ENCODE measurements around the gene SCARF2.
"Not testable (repeated sequence)": the region's sequence is repeated elsewhere in the genome, so short reads cannot be mapped to it uniquely, and the experiment has no call there.

The SCARF2 gene

DNA sequence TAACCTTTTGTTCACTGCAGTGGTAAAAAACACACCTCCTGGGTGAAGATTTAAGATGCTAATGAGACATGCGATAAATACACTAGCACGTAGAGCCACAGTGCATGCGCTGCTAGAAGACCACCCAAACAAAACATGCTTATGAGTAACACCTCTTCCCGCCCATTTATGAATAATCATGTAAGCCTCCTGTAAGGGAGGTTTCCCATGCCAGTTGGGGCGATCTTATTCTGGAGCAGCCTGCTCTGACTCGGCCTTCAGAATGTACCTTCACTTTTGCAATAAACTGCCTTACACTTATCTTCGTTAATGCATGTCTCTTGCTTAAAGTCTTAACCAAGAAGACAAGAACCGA is 18.1 kb upstream of the SCARF2 start:
- TF ChIP-seq EZH2phosphoT487 (IDR thresholded peaks at IDR 0.05; ENCODE audit: borderline replicate concordance, low read length): no peak
- TF ChIP-seq, protein P1, sequence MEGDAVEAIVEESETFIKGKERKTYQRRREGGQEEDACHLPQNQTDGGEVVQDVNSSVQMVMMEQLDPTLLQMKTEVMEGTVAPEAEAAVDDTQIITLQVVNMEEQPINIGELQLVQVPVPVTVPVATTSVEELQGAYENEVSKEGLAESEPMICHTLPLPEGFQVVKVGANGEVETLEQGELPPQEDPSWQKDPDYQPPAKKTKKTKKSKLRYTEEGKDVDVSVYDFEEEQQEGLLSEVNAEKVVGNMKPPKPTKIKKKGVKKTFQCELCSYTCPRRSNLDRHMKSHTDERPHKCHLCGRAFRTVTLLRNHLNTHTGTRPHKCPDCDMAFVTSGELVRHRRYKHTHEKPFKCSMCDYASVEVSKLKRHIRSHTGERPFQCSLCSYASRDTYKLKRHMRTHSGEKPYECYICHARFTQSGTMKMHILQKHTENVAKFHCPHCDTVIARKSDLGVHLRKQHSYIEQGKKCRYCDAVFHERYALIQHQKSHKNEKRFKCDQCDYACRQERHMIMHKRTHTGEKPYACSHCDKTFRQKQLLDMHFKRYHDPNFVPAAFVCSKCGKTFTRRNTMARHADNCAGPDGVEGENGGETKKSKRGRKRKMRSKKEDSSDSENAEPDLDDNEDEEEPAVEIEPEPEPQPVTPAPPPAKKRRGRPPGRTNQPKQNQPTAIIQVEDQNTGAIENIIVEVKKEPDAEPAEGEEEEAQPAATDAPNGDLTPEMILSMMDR (IDR thresholded peaks at IDR 0.05; ENCODE audit: low read depth, low read length, poor library complexity, severe bottlenecking): no peak
- Histone ChIP-seq H3K36me3 (ENCODE audit: control insufficient read depth, low read length) (no peaks in the 10 kb centered on the region), H3K4me1 (ENCODE audit: control insufficient read depth, low read length) (peaks cover 7% of the 10 kb centered on the region), H3F3A (ENCODE audit: control insufficient read depth, insufficient read depth) (no peaks in the 10 kb centered on the region), H3K27me3 (ENCODE audit: control insufficient read depth, low read length) (no peaks in the 10 kb centered on the region), H3K9me3 (ENCODE audit: control insufficient read depth, insufficient read depth, low read length) (no peaks in the 10 kb centered on the region), H3K27ac (ENCODE audit: low read depth, low read length) (no peak overlapping the region), H3K9me2 (replicated peaks; ENCODE audit: control insufficient read depth, low read length) (no peaks in the 10 kb centered on the region), H3K4me3 (ENCODE audit: low read length) (no peak overlapping the region), H3K4me2 (ENCODE audit: low read length) (no peak overlapping the region), H3K79me2 (ENCODE audit: control insufficient read depth, low read length) (no peaks in the 10 kb centered on the region), H4K20me1 (ENCODE audit: control insufficient read depth, insufficient read depth, low read depth, low read length) (no peaks in the 10 kb centered on the region)

DNA sequence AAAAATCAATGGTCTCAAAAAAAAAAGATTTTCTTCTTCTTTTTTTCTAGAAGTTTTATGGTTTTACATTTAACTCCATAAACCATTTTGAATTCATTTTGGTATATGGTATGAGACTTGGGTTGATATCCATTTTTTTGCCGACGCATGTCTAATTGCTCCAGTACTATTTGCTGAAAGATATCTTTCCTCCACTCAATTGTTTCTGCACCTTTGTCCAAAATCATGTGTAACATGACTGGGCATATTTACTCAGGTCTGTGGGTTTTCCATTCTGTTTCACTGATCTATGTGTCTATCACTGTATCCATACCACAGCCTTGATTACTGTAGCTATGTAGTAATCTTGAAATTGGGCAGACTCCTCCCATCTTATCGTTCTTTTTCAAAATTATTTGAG is 15.6 kb upstream of the SCARF2 start:
- Histone ChIP-seq H3F3A (ENCODE audit: control insufficient read depth, insufficient read depth) (no peaks in the 10 kb centered on the region), H3K4me3 (ENCODE audit: low read length) (no peak overlapping the region), H3K9me2 (replicated peaks; ENCODE audit: control insufficient read depth, low read length) (no peaks in the 10 kb centered on the region), H3K9me3 (ENCODE audit: control insufficient read depth, insufficient read depth, low read length) (no peaks in the 10 kb centered on the region), H4K20me1 (ENCODE audit: control insufficient read depth, insufficient read depth, low read depth, low read length) (no peaks in the 10 kb centered on the region), H3K79me2 (ENCODE audit: control insufficient read depth, low read length) (no peaks in the 10 kb centered on the region), H3K27ac (ENCODE audit: low read depth, low read length) (no peak overlapping the region), H3K36me3 (ENCODE audit: control insufficient read depth, low read length) (no peaks in the 10 kb centered on the region), H3K27me3 (ENCODE audit: control insufficient read depth, low read length) (no peaks in the 10 kb centered on the region), H3K4me2 (ENCODE audit: low read length) (no peak overlapping the region), H3K4me1 (ENCODE audit: control insufficient read depth, low read length) (peaks cover 7% of the 10 kb centered on the region)
- TF ChIP-seq EZH2phosphoT487 (IDR thresholded peaks at IDR 0.05; ENCODE audit: borderline replicate concordance, low read length): no peak
- TF ChIP-seq, protein P1 (IDR thresholded peaks at IDR 0.05; ENCODE audit: low read depth, low read length, poor library complexity, severe bottlenecking): no peak

DNA sequence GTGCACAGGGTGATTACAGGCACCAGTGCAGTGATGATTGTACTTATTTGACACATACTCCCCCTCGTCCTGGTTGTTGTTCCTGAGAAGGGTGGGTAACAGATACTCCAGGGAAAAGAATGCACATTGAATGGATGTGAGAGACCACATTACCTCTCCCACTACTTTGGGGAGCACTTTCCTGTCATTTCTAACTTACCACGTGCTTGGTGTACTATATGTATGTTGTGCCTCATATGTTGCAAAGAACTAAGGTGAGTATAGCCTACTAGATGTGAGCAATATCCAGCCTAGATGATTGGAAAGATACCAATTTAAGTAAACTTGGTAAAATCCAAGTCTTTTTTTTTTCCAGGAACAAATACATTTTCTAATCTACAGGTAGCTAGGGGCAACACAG is 14.3 kb upstream of the SCARF2 start:
- H3K27ac ChIP-seq (ENCODE audit: low read depth, low read length): no peak overlapping the region
- no peak overlapping the region for H3K4me3 ChIP-seq (ENCODE audit: low read length)

DNA sequence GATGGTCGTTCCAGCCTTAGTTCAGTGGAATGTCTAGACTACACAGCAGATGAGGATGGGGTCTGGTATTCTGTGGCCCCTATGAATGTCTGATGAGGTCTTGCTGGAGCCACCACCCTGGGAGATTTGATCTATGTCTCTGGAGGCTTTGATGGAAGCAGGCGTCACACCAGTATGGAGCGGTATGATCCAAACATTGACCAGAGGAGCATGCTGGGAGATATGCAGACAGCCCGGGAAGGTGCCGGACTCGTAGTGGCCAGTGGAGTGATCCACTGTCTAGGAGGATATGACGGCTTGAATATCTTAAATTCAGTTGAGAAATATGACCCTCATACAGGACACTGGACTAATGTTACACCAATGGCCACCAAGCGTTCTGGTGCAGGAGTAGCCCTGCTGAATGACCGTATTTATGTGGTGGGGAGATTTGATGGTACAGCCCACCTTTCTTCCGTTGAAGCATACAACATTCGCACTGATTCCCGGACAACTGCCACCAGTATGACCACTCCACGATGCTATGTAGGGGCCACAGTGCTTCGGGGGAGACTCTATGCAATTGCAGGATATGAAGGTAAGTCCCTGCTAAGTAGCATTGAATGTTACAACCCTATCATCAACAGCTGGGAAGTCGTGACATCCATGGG is 13.6 kb upstream of the SCARF2 start:
- H3K27me3 ChIP-seq (ENCODE audit: control insufficient read depth, low read length); H3K9me3 ChIP-seq (ENCODE audit: control insufficient read depth, insufficient read depth, low read length); H3K9me2 ChIP-seq (replicated peaks; ENCODE audit: control insufficient read depth, low read length); H3K79me2 ChIP-seq (ENCODE audit: control insufficient read depth, low read length); H3K4me1 ChIP-seq (ENCODE audit: control insufficient read depth, low read length); H3K36me3 ChIP-seq (ENCODE audit: control insufficient read depth, low read length); H3K4me3 ChIP-seq (ENCODE audit: low read length); H3K27ac ChIP-seq (ENCODE audit: low read depth, low read length); H4K20me1 ChIP-seq (ENCODE audit: control insufficient read depth, insufficient read depth, low read depth, low read length); H3K4me2 ChIP-seq (ENCODE audit: low read length); H3F3A ChIP-seq (ENCODE audit: control insufficient read depth, insufficient read depth): not testable (repeated sequence)

More for the DNA sequence above, 14.3 kb upstream of the SCARF2 start:
- Histone ChIP-seq H3K9me2 (replicated peaks; ENCODE audit: control insufficient read depth, low read length) (no peaks in the 10 kb centered on the region), H3K4me1 (ENCODE audit: control insufficient read depth, low read length) (peaks cover 7% of the 10 kb centered on the region), H3K27me3 (ENCODE audit: control insufficient read depth, low read length) (no peaks in the 10 kb centered on the region), H3K4me2 (ENCODE audit: low read length) (no peak overlapping the region), H3K79me2 (ENCODE audit: control insufficient read depth, low read length) (no peaks in the 10 kb centered on the region), H3K9me3 (ENCODE audit: control insufficient read depth, insufficient read depth, low read length) (no peaks in the 10 kb centered on the region), H3K36me3 (ENCODE audit: control insufficient read depth, low read length) (no peaks in the 10 kb centered on the region), H3F3A (ENCODE audit: control insufficient read depth, insufficient read depth) (no peaks in the 10 kb centered on the region), H4K20me1 (ENCODE audit: control insufficient read depth, insufficient read depth, low read depth, low read length) (no peaks in the 10 kb centered on the region)
- TF ChIP-seq, protein P1 (IDR thresholded peaks at IDR 0.05; ENCODE audit: low read depth, low read length, poor library complexity, severe bottlenecking): no peak
- no peak for TF ChIP-seq EZH2phosphoT487 (IDR thresholded peaks at IDR 0.05; ENCODE audit: borderline replicate concordance, low read length)
